GM12878 (cell line): ENCODE measurements around the gene GRK5. TPM values are rescaled to one million over a fixed set of nuclear protein-coding genes. Genes with fewer than 3 reads are reported as not detected.

Source experiments
- ATAC-seq: fragments of 200-7000 bp; cut with Tn5 transposase; 3 replicates; pipeline ENCODE4 v1.9.1; 2020; ENCODE audit warnings: mild to moderate bottlenecking, moderate library complexity
- BruUV-seq: library from RNA; stranded (reverse); fragments of 400-500 nt; replicated peaks from 2 replicates; lab custom pipeline; 2021; lab: Mats Ljungman, UMichigan
- CTCF ChIA-PET: fragments of 300-600 bp; sonication (Branson Sonifier 250); formaldehyde crosslinking; extraction: SDS; loops from one replicate; lab custom pipeline; 2021; ENCODE audit warnings: inconsistent platforms; lab: Yijun Ruan, JAX
- POLR2A ChIA-PET: fragments of 350-600 bp; formaldehyde crosslinking; extraction: SDS; loops from one replicate; lab custom pipeline; 2021; ENCODE audit warnings: inconsistent platforms; lab: Charles Lee
- RAD21 ChIA-PET: fragments of 300-600 bp; sonication (Branson Sonifier 250); formaldehyde crosslinking; loops from one replicate; lab custom pipeline; 2023; ENCODE audit warnings: antibody characterized with exemption; ENCODE audit not compliant: unreplicated experiment; lab: Charles Lee
- SMC1A ChIA-PET: fragments of 300-600 bp; sonication (Branson Sonifier 250); formaldehyde crosslinking; loops from one replicate; lab custom pipeline; 2023; ENCODE audit not compliant: unreplicated experiment, uncharacterized antibody; lab: Charles Lee
- DNase-seq: peaks from one replicate; pipeline ENCODE4 v3.0.0-alpha.2; 2011; ENCODE audit warnings: low read depth, low spot score
- FAIRE-seq: peaks from 3 replicates; lab custom pipeline; 2011; peaks lifted over from hg19 to GRCh38; lab: Jason Lieb, UNC
- H2AFZ ChIP-seq: 2 replicates; pipeline ENCODE4 v1.6.0; 2011; ENCODE audit warnings: low read depth, low read length, control low read depth; ENCODE audit not compliant: control insufficient read depth
- H3K27ac ChIP-seq: 2 replicates; pipeline ENCODE4 v1.5.1; 2011; ENCODE audit warnings: control low read depth; ENCODE audit not compliant: control insufficient read depth, insufficient read depth
- H3K27me3 ChIP-seq, 2 experiments: replicated peaks in 1 of 2; 2 replicates each; pipeline versions ENCODE4 v1.6.0 to v1.6.1; 2011; ENCODE audit warnings: low read length in 1 of 2; ENCODE audit not compliant: control insufficient read depth in 2 of 2, insufficient read depth in 2 of 2
- H3K36me3 ChIP-seq, 2 experiments: 2 replicates each; pipeline ENCODE4 v1.5.1; 2011; ENCODE audit warnings: low read length in 1 of 2; ENCODE audit not compliant: control insufficient read depth in 2 of 2, insufficient read depth in 2 of 2
- H3K4me1 ChIP-seq: 2 replicates; pipeline ENCODE4 v1.6.1; 2011; ENCODE audit warnings: mild to moderate bottlenecking, low read length, moderate library complexity, mixed read lengths; ENCODE audit not compliant: control insufficient read depth, insufficient read depth
- H3K4me2 ChIP-seq: 2 replicates; pipeline ENCODE4 v1.6.0; 2011; ENCODE audit warnings: control low read depth; ENCODE audit not compliant: control insufficient read depth, insufficient read depth
- H3K4me3 ChIP-seq: fragments of 200-600 bp; sonication (generic); 2 replicates; pipeline ENCODE4 v1.5.1; 2016
- H3K79me2 ChIP-seq: 2 replicates; pipeline ENCODE4 v1.6.0; 2011; ENCODE audit warnings: low read length; ENCODE audit not compliant: control insufficient read depth, insufficient read depth
- H3K9ac ChIP-seq: 2 replicates; pipeline ENCODE4 v1.8.0; 2011; ENCODE audit warnings: low read length, control low read depth, mixed read lengths; ENCODE audit not compliant: control insufficient read depth, insufficient read depth
- H3K9me3 ChIP-seq: replicated peaks from 3 replicates; pipeline ENCODE4 v1.5.1; 2011; ENCODE audit warnings: mild to moderate bottlenecking, low read length; ENCODE audit not compliant: control insufficient read depth, insufficient read depth
- H4K20me1 ChIP-seq: 2 replicates; pipeline ENCODE4 v1.6.0; 2011; ENCODE audit not compliant: control insufficient read depth, insufficient read depth
- CBFB ChIP-seq: IDR thresholded peaks from 2 replicates; pipeline ENCODE4 v1.6.1; 2016; ENCODE audit warnings: antibody characterized with exemption, low read depth
- JUNB ChIP-seq: IDR thresholded peaks from 2 replicates; pipeline ENCODE4 v1.6.1; 2016; ENCODE audit warnings: antibody characterized with exemption, mild to moderate bottlenecking
- MXI1 ChIP-seq: fragments of 150-350 bp; IDR thresholded peaks from 2 replicates; pipeline ENCODE4 v1.6.1; 2011; ENCODE audit warnings: low read depth, mild to moderate bottlenecking, inconsistent platforms, low read length, improper control_type of control experiment
- NFYA ChIP-seq: IDR thresholded peaks from 2 replicates; pipeline ENCODE4 v1.6.1; 2011; ENCODE audit warnings: low read depth, mild to moderate bottlenecking, low read length, improper control_type of control experiment, borderline replicate concordance
- POLR2A ChIP-seq: IDR thresholded peaks from 2 replicates; pipeline ENCODE4 v1.6.1; 2011; ENCODE audit warnings: low read depth, mild to moderate bottlenecking, low read length
- POLR2AphosphoS2 ChIP-seq: IDR thresholded peaks from 2 replicates; pipeline ENCODE4 v1.6.1; 2011; ENCODE audit warnings: low read depth, mild to moderate bottlenecking, low read length, improper control_type of control experiment, moderate library complexity
- RB1 ChIP-seq: fragments of 450-650 bp; formaldehyde crosslinking; IDR thresholded peaks from 2 replicates; pipeline ENCODE4 v1.6.1; 2017; ENCODE audit warnings: mild to moderate bottlenecking, borderline replicate concordance
- SUZ12 ChIP-seq: fragments of 200-600 bp; sonication (generic); IDR thresholded peaks from one replicate; pipeline ENCODE4 v1.6.1; 2018; ENCODE audit warnings: antibody characterized with exemption, mild to moderate bottlenecking; ENCODE audit not compliant: unreplicated experiment
- TAF1 ChIP-seq: IDR thresholded peaks from 2 replicates; pipeline ENCODE4 v1.6.1; 2011; ENCODE audit warnings: mild to moderate bottlenecking, low read depth, low read length, borderline replicate concordance
- TBL1XR1 ChIP-seq: IDR thresholded peaks from 2 replicates; pipeline ENCODE4 v1.6.1; 2012; ENCODE audit warnings: low read depth, low read length, improper control_type of control experiment
- YY1 ChIP-seq: IDR thresholded peaks from 2 replicates; pipeline ENCODE4 v1.6.1; 2011; ENCODE audit warnings: low read depth, mild to moderate bottlenecking, low read length
- WGBS: methylation state at CpG from one replicate; pipeline ENCODE4 v1.1.6; 2016; ENCODE audit warnings: low lambda C conversion rate; ENCODE audit not compliant: insufficient replicate concordance, insufficient coverage; ENCODE audit errors: missing lambda C conversion rate; 5-methylcytosine and 5-hydroxymethylcytosine counted together
- in situ Hi-C: fragments of 300-500 bp; cut with MboI; formaldehyde crosslinking; loops from 9 replicates; pipeline ENCODE4 v1.14.3; 2018; ENCODE audit warnings: mixed read lengths
- intact Hi-C: fragments of 100-400 bp; cut with micrococcal nuclease; formaldehyde crosslinking; loops from one replicate; pipeline ENCODE4 v1.14.2; 2022; ENCODE audit not compliant: unreplicated experiment
- polyA plus RNA-seq, 11 experiments: library from polyadenylated mRNA; depleted of rRNA in 4 of 11; unstranded in 6 of 11; stranded (reverse) in 5 of 11; fragments of >200 nt; fragmentation: Nextera tagmentation in 4 of 11; fragmentation: Illumina TruSeq in 1 of 11; extraction: Ambion mirVana in 4 of 11; extraction: Trizol in 1 of 11; gene quantifications; 1 replicate in 1 of 11; 2 replicates in 10 of 11; pipeline versions ENCODE4 v1.2.1 to v1.2.3, GENCODE V29; 2011 to 2016; ENCODE audit warnings: inconsistent platforms in 2 of 11, missing spikeins in 2 of 11, low read depth in 1 of 11
- total RNA-seq, 4 experiments: library from RNA; depleted of rRNA in 3 of 4; stranded (reverse); fragments of >200 nt in 3 of 4; fragmentation: Illumina TruSeq in 1 of 4; extraction: Trizol in 1 of 4; gene quantifications; 2 replicates each; pipeline versions ENCODE4 v1.2.1 to v1.2.3, GENCODE V29; 2013 to 2021
- TF ChIP-seq, protein P1 (sequence below): fragments of 150-350 bp; IDR thresholded peaks from 2 replicates; pipeline ENCODE4 v1.6.1; 2016; ENCODE audit warnings: low read depth, low read length
- TF ChIP-seq, protein P2 (sequence below): IDR thresholded peaks from 2 replicates; pipeline ENCODE4 v1.6.1; 2012; ENCODE audit warnings: mild to moderate bottlenecking, low read depth, low read length
- TF ChIP-seq, protein P3 (sequence below): fragments of 450-650 bp; conservative IDR thresholded peaks from 2 replicates; pipeline ENCODE4 v1.6.1; 2017; ENCODE audit warnings: mild to moderate bottlenecking, moderate library complexity

Gene GRK5
- total and polyA plus RNA-seq, 10 of the 15 experiments (the other 5 are each of a cell fraction or from before 2014, with no cell fraction given), result 0.11 to 22.1 (median 10.0) TPM

DNA sequence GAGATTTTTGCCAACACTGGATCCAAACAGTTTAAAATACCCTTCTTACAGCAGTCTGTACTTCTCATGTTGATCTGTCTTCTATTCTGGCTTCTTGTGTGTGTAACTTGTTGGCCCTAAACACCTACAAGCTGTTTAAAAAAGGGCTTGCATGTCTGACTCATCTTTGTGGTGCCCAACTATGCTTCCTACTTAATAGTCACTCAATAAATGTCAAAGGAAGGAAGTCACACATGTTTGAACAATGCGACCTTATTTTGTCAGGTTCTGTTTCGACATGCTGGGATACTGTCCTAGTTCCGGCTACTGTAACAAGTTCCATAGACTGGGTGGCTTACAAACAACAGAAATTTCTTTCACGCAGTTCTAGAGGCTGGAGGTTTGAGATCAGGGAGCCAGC lies 9.4 kb upstream of the GRK5 start:
- BruUV-seq, result no TSS peak
- Histone ChIP-seq H3K4me2 (no peak overlapping the region), H3K9me3 (no peaks in the 10 kb centered on the region), H2AFZ (no peak overlapping the region), H4K20me1 (no peaks in the 10 kb centered on the region), H3K36me3 (no peaks in the 10 kb centered on the region), H3K79me2 (no peaks in the 10 kb centered on the region), H3K4me3 (no peak overlapping the region), H3K4me1 (no peaks in the 10 kb centered on the region), H3K27me3 (no peaks in the 10 kb centered on the region), H3K9ac (no peak overlapping the region), H3K27ac (no peak overlapping the region)
- in situ Hi-C loops (loop anchor here (5.0 to 25.0 kb wide), 2 partner anchors 219 to 636 kb away; no protein-coding TSS in a partner anchor), intact Hi-C loops (no loop called here)
- no peak for DNase-seq
- SMC1A ChIA-PET, result interaction anchor here (0.6 to 3.0 kb wide), 24 partner anchors 8 to 629 kb away, joined by 3 to 30 read pairs (median 4); partner anchors contain the start of gene GRK5
- ATAC-seq, result no peak
- POLR2A ChIA-PET, result no interaction called here
- RAD21 ChIA-PET, result interaction anchor here (0.6 to 3.1 kb wide), 15 partner anchors 8 to 292 kb away, joined by 3 to 29 read pairs (median 5); partner anchors contain the start of genes GRK5 and PRDX3
- 56% methylated on average over 4 of the region's 4 CpGs for WGBS
- TF ChIP-seq SUZ12, result no peak
- no peak for TF ChIP-seq POLR2A
- TF ChIP-seq RB1, result no peak
- no peak for TF ChIP-seq POLR2AphosphoS2
- TF ChIP-seq, protein P1, sequence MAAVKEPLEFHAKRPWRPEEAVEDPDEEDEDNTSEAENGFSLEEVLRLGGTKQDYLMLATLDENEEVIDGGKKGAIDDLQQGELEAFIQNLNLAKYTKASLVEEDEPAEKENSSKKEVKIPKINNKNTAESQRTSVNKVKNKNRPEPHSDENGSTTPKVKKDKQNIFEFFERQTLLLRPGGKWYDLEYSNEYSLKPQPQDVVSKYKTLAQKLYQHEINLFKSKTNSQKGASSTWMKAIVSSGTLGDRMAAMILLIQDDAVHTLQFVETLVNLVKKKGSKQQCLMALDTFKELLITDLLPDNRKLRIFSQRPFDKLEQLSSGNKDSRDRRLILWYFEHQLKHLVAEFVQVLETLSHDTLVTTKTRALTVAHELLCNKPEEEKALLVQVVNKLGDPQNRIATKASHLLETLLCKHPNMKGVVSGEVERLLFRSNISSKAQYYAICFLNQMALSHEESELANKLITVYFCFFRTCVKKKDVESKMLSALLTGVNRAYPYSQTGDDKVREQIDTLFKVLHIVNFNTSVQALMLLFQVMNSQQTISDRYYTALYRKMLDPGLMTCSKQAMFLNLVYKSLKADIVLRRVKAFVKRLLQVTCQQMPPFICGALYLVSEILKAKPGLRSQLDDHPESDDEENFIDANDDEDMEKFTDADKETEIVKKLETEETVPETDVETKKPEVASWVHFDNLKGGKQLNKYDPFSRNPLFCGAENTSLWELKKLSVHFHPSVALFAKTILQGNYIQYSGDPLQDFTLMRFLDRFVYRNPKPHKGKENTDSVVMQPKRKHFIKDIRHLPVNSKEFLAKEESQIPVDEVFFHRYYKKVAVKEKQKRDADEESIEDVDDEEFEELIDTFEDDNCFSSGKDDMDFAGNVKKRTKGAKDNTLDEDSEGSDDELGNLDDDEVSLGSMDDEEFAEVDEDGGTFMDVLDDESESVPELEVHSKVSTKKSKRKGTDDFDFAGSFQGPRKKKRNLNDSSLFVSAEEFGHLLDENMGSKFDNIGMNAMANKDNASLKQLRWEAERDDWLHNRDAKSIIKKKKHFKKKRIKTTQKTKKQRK, result no peak
- no peak for TF ChIP-seq TAF1
- TF ChIP-seq, protein P2, sequence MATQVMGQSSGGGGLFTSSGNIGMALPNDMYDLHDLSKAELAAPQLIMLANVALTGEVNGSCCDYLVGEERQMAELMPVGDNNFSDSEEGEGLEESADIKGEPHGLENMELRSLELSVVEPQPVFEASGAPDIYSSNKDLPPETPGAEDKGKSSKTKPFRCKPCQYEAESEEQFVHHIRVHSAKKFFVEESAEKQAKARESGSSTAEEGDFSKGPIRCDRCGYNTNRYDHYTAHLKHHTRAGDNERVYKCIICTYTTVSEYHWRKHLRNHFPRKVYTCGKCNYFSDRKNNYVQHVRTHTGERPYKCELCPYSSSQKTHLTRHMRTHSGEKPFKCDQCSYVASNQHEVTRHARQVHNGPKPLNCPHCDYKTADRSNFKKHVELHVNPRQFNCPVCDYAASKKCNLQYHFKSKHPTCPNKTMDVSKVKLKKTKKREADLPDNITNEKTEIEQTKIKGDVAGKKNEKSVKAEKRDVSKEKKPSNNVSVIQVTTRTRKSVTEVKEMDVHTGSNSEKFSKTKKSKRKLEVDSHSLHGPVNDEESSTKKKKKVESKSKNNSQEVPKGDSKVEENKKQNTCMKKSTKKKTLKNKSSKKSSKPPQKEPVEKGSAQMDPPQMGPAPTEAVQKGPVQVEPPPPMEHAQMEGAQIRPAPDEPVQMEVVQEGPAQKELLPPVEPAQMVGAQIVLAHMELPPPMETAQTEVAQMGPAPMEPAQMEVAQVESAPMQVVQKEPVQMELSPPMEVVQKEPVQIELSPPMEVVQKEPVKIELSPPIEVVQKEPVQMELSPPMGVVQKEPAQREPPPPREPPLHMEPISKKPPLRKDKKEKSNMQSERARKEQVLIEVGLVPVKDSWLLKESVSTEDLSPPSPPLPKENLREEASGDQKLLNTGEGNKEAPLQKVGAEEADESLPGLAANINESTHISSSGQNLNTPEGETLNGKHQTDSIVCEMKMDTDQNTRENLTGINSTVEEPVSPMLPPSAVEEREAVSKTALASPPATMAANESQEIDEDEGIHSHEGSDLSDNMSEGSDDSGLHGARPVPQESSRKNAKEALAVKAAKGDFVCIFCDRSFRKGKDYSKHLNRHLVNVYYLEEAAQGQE, result no peak
- no peak for TF ChIP-seq YY1
- TF ChIP-seq MXI1, result no peak
- TF ChIP-seq JUNB, result no peak
- TF ChIP-seq NFYA, result no peak
- TF ChIP-seq, protein P3, sequence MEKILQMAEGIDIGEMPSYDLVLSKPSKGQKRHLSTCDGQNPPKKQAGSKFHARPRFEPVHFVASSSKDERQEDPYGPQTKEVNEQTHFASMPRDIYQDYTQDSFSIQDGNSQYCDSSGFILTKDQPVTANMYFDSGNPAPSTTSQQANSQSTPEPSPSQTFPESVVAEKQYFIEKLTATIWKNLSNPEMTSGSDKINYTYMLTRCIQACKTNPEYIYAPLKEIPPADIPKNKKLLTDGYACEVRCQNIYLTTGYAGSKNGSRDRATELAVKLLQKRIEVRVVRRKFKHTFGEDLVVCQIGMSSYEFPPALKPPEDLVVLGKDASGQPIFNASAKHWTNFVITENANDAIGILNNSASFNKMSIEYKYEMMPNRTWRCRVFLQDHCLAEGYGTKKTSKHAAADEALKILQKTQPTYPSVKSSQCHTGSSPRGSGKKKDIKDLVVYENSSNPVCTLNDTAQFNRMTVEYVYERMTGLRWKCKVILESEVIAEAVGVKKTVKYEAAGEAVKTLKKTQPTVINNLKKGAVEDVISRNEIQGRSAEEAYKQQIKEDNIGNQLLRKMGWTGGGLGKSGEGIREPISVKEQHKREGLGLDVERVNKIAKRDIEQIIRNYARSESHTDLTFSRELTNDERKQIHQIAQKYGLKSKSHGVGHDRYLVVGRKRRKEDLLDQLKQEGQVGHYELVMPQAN, result no peak
- no peak for TF ChIP-seq TBL1XR1
- no peak for TF ChIP-seq CBFB
- no peak for FAIRE-seq
- CTCF ChIA-PET, result interaction anchor here (0.6 to 7.4 kb wide), 47 partner anchors 8 to 629 kb away, joined by 3 to 89 read pairs (median 6); partner anchors contain the start of genes CACUL1, GRK5, NANOS1 and PRDX3
